ENCODE data around the gene PLCB2. TPM values are rescaled to one million over a fixed set of nuclear protein-coding genes. Genes with fewer than 3 reads are reported as not detected.
A peak's percentile ranks its signal among the peaks of the same experiment; 100 is the strongest.

Gene PLCB2
- total and polyA plus RNA-seq, 7 donors = 0.73 to 4.6 (median 2.0) TPM

DNA sequence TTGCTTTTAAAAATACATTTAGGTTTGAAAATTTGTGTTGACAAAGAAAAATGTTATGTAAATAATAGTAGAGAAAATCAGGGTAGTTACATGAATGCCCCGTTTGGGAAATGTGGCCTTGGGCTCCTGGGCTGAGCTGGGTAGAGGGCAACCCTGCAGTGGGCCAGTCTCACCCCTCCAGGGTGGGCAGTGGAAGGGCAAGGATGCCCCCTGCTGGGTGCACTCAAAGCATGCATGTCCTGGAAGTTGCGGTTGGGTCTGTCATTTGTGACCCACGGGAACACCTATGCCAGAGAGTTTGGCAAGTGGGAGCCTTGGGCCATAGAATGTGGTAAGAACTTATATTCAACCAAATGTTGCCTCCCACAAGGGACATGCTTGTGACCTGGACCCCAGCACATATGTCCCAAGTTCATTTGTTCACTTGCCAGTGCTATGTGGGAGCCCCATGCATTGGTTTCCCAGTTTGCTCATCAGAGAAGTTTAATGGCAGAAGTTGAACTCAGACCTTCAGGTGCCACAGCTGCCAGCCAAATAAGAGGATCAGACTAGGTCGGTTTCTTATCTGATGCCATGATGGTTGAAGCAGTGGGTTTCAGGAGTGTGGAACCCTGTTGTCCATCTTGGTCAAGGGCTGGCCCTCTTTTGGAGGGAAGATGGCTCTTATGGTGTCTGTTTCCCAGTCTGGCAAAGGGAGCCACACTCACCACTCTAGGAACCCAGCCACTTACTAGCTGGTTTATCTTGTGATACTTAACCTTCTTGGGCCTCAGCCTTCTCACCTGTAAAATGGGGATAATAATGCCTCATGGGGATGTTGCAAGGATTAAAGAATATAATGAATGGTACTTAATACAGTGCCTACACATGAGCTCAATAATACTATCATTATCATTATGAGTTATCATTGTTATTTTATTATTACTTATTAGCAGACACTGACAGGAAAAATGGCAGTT, 2.5 kb upstream of the PLCB2 start:
- Histone ChIP-seq H3K36me3 (ENCODE audit: insufficient read depth in 1 of 2, low read depth in 1 of 2) (no peaks in the 10 kb centered on the region), H3K9me3 (no peaks in the 10 kb centered on the region), H3K4me3 (no peak overlapping the region), H3K27me3 (ENCODE audit: insufficient read depth in 3 of 3, low read length in 2 of 3) (no peaks in the 10 kb centered on the region), H3K27ac (no peak overlapping the region), H3K4me1 (no peaks in the 10 kb centered on the region)
- peak; percentile 56 to 68 (median 63) for ATAC-seq
- intact Hi-C loops (cut with DNase I) = loop anchor here in 1 of 2 donors (1.0 kb wide), 1 partner anchor 31 kb away; no protein-coding TSS in a partner anchor
- WGBS, 3 donors = 25 to 42% (median 33%) methylated on average over 4 of the region's 4 CpGs
- peak in 1 of 2 donors; percentile 35 for DNase-seq
- TF ChIP-seq CTCF (IDR thresholded peaks at IDR 0.05) = peak; percentile 61

DNA sequence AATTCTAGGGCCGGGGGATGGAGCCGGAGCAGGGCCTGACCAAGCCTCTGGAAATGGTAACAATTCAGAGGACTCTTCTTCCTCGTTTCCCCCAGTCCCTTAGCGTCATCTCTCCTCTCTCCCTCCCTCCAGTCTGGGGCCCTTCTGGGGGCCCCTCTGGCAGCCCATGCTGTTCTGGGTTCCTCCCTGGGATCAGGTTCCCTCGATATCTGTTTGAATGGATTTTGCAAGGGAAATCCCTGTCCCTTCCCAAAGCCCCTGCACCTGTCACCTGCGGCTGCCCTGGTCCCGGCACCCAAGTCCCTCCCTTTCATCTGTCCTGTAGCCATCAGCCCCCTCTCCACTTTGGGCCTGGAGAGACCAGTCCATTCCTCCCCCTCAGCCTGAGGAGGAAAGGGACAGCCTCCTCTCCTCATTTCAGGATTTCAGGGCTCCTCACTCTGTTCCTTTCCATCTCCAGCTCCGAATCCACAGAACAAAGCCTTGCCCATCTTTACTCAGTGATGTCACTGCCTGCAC, 1.7 kb upstream of the PLCB2 start:
- Histone ChIP-seq H3K9me3 (no peaks in the 10 kb centered on the region), H3K4me3 (no peak overlapping the region), H3K27ac (no peak overlapping the region), H3K27me3 (ENCODE audit: insufficient read depth in 3 of 3, low read length in 2 of 3) (no peaks in the 10 kb centered on the region), H3K36me3 (ENCODE audit: insufficient read depth in 1 of 2, low read depth in 1 of 2) (no peaks in the 10 kb centered on the region), H3K4me1 (no peaks in the 10 kb centered on the region)
- DNase-seq (no peak), ATAC-seq (no peak)
- WGBS, 3 donors = 76 to 81% (median 79%) methylated on average over 6 to 8 of the region's 8 CpGs
- intact Hi-C loops (cut with DNase I) = no loop called here
- no peak for TF ChIP-seq CTCF (IDR thresholded peaks at IDR 0.05)

DNA sequence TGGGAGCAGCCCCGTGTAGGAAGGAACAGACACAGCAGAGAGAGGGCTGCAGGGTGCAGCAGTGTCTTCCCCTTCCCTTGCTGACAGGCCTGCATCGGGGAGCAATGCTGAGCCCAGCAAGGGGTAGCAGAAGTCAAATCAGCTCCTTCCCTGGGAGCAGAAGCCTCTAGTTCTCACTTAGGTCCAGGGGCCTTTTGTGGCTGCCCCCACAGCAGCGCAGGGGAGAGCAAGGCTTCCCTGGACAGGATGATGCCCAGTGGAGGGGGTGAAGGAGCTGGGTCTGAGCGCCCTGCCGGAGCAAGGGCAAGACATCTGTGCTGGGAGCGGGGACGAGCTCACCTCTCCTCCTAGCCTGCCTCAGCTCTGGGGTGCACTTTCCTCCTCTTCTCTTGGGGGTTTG, 827 bp downstream of the PLCB2 start:
- Histone ChIP-seq H3K27ac (no peak overlapping the region), H3K27me3 (ENCODE audit: insufficient read depth in 3 of 3, low read length in 2 of 3) (no peaks in the 10 kb centered on the region), H3K4me3 (peak overlapping the region; percentile 43), H3K9me3 (no peaks in the 10 kb centered on the region), H3K4me1 (no peaks in the 10 kb centered on the region), H3K36me3 (ENCODE audit: insufficient read depth in 1 of 2, low read depth in 1 of 2) (no peaks in the 10 kb centered on the region)
- no peak for TF ChIP-seq CTCF (IDR thresholded peaks at IDR 0.05)
- DNase-seq = no peak
- WGBS, 3 donors = 68 to 82% (median 82%) methylated on average over 7 of the region's 7 CpGs
- ATAC-seq = no peak
- intact Hi-C loops (cut with DNase I) = no loop called here

- H3K27ac ChIP-seq = no peak overlapping the region
- WGBS, 3 donors = 90 to 94% (median 91%) methylated on average over 5 of the region's 5 CpGs
- no peak for DNase-seq
These were observed 1.4 kb downstream of the PLCB2 start for GRCh38 chr15:40306371-40306770.

More at GRCh38 chr15:40306371-40306770, 1.4 kb downstream of the PLCB2 start:
- Histone ChIP-seq H3K9me3 (no peaks in the 10 kb centered on the region), H3K36me3 (ENCODE audit: insufficient read depth in 1 of 2, low read depth in 1 of 2) (no peaks in the 10 kb centered on the region), H3K4me3 (peak overlapping the region; percentile 43), H3K4me1 (no peaks in the 10 kb centered on the region), H3K27me3 (ENCODE audit: insufficient read depth in 3 of 3, low read length in 2 of 3) (no peaks in the 10 kb centered on the region)
- intact Hi-C loops (cut with DNase I) = no loop called here
- no peak for ATAC-seq
- no peak for TF ChIP-seq CTCF (IDR thresholded peaks at IDR 0.05)
